Fibroblast of the conjunctiva (primary cell): ENCODE data around the gene TTLL10.

Experiments
- DNase-seq: peaks from one replicate; pipeline ENCODE4 v3.0.0-alpha.2; 2010; ENCODE audit warnings: low read depth

The TTLL10 gene

DNA sequence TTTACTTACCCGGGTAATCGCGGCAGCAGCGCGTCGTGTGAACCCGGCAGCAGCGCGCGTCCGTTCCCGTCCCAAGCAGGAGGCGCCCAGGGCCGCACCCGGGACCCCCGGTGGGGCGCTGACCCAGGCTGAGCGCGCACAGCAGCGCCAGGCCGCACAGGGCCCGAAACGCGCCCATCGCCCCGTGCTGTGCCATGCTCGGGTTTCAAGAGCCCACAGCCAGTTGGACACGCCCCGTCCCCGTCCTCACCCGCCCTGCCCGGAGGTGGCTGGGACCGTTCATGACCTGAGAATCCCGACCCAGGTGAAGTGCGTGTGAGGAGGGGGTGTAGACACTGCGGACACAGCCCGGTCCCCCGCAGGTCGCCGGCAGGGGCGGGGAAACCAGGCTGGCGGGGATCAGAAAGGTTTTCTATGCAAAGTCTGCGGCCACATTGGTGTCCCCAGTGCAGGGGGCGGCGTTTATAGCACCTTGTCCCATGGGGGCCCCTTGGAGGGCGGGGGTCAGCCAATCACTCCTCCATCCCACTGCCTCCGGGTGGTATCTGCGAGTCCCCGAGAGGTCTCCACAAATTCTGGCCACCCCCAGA lies 32.8 kb downstream of the TTLL10 start, which contains the start of gene TNFRSF18:
TNFRSF18 (minus strand) TSS at position 217 of the 590 bp plus-strand sequence; CDS start at position 196, 21 bp downstream.
- DNase-seq = no peak

DNA sequence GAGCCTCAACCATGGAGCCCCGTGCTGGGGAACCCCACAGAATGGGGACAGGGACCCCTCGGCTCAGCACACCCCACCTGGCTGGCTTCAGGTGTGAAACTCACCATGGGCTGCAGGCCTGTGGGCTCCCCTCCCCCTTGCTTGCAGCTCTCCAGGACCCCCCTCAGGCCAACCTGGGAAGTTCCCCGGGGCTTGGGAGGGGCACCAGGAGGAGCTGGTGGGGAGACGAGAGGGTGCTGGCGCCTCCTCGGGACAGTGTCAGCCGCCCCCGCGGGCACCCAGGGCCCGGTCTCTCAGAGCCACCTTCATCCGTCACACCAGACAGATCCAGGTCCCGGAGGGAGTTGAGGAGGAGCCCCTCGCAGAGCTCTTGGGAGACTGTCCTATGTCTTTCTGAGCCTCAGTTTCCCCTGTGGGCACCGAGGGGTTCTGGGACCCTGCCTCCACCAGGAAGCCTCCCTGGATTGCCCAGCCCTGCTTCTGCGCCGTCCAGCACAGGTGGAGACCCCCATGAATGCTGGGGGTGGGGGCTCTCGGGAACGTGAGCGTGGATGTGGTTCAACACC lies 33.4 kb downstream of the TTLL10 start:
- no peak for DNase-seq

DNA sequence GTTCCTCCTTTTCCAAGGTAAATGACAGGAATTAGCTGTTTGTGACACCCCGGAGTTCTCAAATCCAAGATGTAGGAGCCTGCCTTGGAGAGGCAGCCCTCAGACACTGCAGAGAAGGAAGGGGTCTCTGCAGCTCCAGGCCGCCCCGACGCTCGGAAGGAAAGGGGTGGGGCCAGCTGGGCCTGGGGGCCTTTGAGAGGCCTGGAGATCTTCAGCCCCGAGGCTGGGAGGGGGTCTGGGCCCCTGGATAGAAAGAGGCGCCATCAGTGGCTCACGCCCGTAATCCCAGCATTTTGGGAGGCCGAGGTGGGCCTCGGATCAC lies 33.9 kb downstream of the TTLL10 start:
- no peak for DNase-seq

DNA sequence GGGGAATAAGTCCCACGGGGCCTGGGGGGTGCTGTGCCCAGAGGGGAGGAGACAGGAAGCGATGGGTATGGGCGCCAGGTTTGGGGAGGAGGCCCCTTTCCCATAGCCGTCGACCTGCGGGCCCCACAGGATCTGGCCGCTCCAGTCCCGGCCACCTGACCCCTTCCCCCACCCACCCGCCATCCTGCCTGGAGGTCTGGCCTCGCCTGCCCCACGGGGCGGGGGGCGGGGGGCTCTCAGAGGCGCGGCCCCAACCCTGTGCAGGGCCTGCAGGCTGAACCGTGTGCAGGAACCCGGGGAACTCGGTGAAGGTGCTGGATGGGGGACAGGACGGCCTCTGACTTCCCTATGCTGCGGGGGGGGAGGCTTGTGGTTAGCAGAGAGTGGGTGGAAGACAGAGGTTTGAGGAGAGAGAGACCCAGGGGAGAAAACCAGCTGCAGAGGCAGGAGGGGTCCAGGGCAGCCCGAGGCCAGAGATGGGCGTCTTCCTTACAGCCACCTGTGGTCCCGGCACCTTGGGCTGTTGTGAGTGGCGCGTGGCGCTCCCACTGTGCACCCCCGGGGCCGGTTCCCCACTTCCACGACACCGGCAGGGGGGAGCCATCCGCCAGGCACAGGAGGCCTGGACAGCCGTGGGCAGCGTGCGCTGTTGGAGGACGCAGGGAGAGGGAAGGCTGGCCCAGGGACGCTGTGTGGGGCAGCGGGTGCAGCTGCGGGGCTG lies 35.2 kb downstream of the TTLL10 start:
- no peak for DNase-seq

DNA sequence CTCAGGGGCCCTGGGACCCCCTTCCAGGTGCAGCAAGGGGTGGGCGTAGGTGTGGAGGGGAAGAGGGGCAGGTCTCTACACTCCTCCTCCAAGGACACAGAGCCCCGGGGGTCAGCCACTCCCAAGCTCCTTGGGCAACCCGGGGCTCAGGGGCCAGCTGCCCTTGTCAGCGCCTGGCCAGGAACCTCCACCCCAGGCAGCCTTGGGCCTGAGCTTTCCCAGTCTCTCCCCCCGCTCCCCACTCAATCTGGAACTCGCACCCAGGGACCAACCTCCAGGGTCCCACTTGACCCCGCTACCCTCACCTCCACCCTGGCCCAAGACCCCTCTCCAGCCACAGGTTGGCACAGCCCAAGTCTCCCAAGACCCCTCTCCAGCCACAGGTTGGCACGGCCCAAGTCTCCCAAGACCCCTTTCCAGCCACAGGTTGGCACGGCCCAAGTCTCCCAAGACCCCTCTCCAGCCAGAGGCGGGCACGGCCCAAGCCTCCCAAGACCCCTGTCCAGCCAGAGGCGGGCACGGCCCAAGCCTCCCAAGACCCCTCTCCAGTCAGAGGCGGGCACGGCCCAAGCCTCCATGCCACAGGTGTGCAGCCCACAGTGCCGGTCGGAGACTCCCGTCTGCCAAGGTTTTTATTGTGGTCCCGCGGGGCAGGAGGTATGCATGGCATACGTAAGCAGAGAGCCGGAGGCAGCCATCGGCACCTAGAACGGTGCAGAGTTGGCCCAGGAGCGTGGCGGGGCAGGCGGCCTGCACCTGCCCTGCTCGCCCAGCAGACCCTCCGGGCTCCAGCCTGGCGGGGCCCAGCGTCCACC lies 37.3 kb downstream of the TTLL10 start:
- no peak for DNase-seq

DNA sequence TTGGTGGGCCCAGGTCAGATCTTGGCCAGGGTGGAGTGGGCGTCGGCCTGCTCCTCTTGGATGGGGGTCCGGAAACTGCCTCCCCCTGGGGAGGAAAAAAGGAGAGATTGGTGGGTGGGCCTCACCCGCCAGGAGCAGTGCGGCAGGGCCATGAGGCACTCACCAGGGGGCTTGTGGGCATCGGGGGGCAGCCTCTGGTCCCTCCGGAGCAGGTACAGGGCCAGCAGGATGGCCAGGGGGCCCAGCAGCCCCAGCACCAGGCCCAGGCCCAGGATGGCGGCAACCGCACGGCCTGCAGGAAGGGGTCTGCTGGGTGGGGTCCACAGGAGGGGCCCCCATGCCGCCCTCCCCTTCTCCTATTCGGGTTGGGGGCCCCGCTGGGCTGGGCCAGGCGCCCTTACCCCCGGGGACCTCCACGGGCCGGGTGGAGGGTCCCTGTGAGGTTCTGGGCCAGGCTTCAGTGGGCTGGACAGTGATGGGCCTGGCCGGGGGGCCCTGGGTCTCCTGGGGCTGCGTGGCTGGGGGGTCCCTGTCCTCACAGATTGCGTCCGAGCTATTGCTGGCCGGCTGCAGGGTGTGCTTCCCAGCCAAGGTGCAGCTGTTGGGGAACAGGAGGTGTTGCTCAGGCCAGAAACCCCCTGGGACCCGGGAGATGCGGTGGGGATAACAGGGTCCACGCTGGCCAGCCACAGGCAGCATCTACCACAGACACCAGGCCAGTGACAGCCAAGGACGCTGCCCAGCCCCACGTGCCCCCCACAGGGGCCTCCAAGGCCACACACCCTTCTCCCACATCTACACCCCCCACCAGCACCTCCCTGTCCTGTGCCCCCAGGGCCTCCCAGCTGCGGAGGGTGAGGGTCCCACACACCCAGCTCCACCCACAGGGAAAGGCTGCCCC lies 38.1 kb downstream of the TTLL10 start:
- no peak for DNase-seq

DNA sequence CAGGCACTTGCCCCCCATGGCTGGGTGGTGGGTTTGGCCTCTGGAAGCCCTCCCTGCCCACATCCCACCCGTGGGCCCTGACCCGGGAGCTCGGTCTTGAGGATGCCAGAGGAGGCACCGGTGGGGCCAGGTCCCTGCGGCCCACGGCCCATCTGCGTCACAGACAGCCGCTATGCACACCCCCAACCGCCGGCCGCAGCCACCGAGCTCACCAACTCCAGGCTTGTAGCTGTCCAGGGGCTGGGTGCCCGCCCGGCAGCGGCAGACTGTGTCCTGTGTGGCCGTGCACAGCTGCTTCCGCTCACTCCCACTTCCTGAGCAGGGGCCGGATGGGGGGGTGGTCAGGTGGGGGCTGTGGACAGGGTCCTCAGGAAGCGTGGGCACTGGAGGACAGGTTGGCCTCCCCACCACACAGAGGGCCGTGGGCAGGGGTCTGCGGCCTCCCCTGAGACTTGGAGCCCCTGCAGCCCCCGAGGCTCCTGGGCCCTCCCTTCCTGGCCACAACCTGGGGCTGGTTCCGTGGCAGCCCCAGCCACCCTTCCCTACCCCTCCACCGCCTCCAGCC lies 39.2 kb downstream of the TTLL10 start:
- no peak for DNase-seq

DNA sequence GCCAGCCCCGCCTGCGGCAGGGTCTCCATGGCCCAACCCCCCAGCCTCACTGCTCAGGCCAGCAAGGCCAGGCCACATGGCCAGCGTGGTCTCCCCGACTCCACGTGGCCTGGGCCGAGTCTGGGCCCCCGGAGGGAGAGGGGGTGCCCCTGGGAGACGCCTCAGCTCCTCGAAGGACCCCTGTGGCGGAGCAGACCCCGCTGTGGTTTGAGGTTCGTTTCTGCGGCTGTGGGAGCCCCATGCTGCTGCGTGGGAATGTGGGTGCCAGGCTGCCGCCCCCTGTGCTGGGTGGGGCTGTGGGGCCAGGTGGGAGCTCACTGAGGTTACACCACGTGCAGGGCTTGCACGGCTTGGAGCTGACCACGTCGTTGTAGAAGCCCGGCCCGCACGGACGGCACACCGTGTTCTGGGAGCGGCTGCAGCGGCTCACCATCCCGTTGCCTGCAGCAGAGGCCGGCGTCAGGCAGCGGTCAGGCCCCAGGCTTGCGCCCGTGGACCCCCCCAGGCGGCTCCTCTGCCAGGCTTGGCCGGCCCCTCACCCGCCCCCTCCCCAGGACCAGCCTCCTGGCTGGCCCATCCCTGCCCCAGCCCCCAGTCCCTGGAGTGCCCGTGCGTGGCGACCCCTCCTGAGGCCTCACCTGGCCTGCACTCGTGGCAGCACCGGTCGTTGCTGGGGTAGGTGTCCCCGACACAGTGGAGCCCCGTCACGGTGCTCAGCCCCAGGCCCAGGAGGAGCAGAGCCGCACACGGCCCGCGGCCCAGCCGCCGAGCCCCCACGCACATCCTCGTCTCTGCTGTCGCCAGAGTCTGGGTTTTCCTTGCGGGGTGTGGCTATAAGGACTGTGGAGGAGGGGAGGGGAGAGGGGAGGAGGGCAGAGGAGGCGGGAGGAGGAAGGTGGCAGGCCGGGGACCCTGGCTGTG lies 39.9 kb downstream of the TTLL10 start, which contains the start of gene TNFRSF4:
TNFRSF4 (minus strand) TSS at position 809 of the 921 bp plus-strand sequence; CDS start at position 783, 26 bp downstream.
- no peak for DNase-seq

DNA sequence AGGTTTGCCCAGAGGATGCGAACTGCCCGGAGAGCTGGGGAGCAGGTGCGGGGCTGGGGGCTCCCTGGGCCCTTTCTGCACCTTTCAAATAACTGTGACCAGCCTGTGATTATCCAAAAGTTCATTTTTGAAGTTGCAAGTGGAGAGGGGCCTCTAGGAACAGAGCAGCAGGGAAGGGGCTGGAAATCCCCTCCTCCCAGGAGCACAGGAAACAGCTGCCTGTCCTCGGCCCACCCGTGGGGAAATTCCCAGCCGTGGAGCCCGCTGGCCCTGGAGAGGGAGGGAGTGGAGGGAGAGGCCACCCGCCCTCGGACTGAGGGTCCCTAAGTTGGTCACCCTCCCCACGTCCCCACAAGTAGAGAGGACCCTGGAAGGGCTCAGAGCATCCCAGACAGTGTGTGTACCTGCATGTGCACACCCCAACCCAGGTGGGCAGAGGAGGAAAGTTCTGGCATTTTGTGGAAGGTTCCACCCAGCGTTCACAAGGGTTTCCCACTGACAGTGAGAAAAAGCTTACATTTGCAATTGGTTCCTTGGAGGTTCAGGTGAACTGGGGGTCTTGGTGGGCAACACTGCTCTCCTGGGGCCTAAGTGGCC lies 41.5 kb downstream of the TTLL10 start:
- DNase-seq = no peak

DNA sequence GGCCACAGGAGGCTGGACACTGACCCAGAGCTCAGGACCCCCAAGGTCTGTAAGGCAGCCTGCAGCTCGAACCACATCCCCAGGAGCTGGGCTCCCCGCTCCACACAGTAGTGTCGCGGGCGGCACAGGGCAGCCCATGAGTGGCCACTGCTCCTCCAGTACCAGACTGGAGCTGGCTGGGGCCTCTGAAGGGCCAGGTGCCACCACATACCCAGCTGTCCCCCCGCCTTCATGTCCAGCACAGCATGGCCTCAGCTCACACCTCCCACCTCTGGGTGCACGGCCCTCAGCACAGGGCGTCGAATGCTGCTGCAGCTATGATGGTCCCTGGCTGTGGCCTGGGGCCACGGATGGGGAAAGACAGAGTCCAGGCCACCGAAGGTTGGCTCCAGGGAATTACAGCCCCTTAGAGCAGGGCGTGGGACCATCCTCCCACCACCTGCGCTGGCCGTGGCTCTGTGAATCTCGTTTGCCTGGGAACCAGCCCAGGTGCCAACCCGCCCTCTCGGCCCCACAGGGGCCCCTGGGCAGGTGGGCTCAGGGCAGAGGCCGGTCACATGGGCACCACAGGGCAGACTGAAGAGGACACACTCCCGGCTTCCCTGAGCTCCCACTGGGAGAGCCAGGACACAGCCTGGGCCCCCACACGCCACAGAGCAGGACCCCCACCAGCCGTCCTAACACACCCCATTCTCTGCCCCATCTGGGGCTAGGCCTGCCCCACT lies 42.4 kb downstream of the TTLL10 start:
- DNase-seq = no peak

DNA sequence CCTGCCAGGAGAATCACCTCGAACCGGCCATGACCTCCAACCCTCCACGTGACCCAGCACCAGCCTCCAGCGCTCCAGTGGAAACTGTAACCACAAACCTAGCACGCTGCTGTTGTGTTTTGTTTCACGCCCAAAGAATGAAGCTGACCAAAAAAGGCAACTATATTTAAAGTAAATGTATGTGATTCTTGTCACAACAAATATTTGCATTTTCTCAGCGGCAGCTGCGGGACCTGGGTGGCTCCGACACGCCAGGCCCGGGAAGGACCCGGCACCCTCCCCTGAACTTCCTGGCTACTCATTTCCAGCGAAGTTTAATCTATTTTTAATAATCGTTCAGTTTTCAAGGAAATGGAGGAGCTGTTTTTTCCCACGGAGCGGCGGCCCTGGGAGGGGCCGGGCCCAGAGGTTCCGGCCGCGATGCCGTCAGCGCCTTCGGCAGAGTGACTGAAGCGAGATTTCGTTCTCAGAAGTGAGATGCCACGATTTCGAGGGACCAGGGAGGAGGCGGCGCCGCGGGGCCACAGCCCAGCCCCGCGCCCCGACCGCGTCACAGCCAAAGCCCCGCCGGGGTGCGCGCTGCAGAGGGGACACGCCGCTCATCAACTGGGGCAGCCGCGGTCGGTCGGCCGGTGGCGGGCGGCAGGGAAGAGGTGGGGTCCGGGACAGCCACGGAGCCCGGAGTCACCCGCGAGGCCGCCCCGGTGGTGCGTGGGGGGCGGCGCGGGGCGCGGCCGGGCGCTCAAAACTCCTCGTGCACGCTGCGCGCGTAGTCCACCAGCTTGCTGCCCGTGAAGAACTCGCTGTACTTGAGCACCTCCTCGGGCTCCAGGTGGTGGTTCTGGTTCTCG lies 43.3 kb downstream of the TTLL10 start:
- DNase-seq = no peak

DNA sequence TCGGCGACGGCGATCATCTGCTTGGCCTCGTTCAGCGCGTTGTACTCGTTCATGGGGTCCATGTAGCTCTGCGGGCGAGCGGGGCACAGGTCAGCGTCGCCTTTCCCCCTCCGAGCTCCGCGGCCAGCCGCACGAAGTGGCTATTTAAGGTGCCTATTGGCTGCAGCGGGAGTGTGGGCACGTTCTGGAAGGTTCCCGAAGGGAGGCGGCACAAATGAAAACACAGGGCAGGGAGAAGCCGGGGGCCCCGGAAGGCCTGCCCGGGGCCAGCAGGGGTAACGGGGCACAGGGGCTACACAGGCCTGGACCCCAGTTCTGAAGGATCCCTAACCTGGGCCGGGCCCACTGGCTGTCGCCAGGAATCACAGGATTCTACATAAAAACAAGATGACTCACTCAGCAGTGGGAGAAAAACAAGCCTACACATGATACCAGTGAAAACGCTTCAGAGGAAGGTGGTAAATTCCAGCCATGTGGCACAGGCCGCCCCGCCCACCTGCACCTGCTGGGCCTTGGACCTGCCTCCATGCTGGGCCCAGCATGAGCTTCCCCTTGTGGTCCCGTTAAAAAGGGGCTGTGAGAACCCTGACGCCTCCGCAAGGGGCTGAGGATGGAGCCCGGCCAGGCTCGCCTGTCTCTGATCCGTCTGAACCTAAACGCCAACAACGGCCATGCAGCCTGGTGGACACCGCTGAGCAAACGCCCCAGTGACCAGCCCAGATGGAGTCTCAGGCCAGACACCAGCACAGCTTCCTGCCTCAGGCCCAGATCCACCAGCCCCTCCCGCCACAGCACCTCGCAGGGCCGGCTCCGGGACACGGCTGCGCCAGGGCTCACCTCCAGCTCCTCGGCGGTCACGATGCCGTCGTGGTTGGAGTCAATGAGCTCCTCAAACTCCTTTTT lies 44.2 kb downstream of the TTLL10 start:
- no peak for DNase-seq

DNA sequence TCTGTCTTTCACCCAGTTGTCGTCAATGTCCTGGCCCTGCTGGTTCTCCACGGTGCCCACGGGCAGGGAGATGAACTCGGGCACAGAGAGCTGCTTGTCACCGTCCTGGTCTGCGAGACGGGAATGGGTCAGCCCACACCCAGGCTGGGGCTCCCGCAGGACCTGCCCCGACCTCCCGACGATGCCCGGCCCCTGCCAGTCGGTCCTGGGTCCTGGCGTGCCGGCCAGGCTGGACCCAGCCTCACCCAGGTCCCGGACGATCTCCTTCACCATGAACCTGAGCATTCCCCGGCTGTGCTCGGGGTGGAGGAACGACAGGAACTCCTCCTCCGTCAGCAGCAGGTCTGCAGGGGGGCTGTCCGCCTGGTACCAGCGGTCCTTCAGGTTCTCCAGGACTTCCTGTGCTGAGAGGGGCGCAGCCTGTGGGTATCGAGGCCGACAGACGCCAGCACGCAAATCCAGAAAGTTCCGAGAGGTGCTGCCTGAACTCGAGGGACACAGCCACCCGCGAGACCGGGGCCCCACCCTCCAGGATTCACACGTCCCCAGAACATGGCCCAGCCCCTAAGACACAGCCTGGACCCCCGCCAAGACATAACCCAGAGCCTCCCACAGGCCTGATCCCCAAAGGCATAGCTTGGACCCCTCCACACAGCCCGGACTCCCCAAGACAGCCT lies 45.0 kb downstream of the TTLL10 start:
- no peak for DNase-seq

DNA sequence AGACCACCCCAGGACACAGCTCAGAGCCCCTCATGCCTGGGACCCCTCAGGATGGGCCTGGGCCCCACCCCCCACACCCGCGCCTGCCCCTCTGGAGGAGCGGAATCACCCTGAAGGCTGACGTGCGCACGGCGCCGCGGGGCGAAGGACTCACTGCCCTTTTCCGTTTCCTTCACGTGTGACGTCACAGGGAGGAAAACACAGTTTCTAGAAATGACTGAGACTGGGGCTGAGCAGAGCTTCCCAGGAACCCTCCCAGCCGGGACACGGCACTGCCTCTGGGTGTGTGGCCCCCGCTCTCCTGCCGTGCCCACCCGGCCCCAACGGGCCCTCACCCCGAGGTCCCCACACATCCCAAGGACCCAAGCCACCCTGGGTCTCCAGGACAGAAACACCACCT lies 45.7 kb downstream of the TTLL10 start:
- DNase-seq = no peak

DNA sequence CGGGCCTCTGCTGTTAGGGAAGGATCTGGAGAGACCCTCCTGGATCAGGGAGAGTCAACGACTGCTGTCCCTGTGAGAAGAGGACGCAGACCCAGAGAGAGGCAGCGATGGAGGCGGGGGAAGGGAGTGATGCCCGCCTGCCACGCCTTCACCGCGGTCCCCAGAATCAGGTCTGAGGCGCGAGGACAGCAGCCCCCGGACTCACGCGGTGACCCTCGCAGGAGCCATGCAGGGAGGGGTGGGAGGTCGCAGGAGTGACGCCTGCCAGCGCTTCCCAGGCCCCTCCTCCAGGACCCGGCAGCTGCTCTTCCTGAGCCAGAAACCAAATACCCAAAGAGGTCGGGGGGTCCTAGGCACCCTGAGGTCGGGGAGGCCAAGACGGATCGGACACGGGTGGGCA lies 46.5 kb downstream of the TTLL10 start:
- DNase-seq = no peak

DNA sequence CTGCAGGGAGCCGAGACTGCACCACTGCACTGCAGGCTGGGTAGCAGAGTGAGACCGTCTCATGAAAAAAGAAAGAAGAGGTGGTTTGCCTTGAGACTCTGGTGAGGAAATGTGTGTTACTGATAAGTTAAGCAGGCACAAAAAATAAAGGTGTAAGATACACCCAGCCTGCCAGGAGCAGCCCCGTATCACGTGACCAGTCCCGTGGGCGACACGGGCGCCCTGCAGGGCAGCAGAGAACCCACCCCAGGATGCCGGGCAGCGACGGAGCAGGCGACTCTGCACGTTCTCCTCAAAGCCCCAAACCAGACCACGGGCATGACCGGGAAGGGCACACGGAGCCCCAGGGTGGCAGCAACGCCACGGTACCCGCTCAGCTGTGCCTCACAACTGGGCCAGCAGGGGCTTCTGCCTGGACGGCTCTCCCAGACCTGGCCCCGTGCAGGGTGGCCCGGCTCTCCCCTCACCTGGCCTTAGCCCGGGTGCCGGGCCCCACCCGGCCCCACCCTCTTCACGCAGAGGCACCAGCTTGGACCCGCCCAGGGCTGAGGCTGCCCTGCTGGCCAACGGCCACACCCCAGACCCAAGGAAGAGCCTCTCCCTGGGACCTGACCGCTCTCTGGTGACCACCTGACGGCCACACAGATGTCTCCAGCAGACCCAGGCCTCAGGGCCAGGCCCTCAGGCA lies 48.4 kb downstream of the TTLL10 start:
- no peak for DNase-seq
